Stimulated activated CD4-positive, alpha-beta T cell treated with anti-CD3 and anti-CD28 coated beads, TNF-alpha, amount 100 ng/mL, for 1 hour (primary cell): ENCODE data around the gene ZNF471.

Experiments used
- DNase-seq, 3 donors: peaks; one replicate each; pipeline ENCODE4 v3.0.0-alpha.2; 2020; ENCODE audit warnings: low read depth in 3 of 3, low spot score in 1 of 3

ZNF471 gene

GRCh38 chr19:56572589-56572988 is 64.9 kb downstream of the ZNF471 start:
- DNase-seq, result no peak

GRCh38 chr19:56573914-56574313 is 66.3 kb downstream of the ZNF471 start:
- DNase-seq, result no peak

- DNase-seq, result no peak
Observed at GRCh38 chr19:56577719-56578602, 70.3 kb downstream of the ZNF471 start.
